Measurements from ENCODE around the gene CSNK1G1. TPM values are rescaled to one million over a fixed set of nuclear protein-coding genes. Genes with fewer than 3 reads are reported as not detected.

Gene CSNK1G1
- polyA plus RNA-seq, 1 of the 3 experiments (the other 2 are of a cell fraction), result 10.2 TPM

DNA sequence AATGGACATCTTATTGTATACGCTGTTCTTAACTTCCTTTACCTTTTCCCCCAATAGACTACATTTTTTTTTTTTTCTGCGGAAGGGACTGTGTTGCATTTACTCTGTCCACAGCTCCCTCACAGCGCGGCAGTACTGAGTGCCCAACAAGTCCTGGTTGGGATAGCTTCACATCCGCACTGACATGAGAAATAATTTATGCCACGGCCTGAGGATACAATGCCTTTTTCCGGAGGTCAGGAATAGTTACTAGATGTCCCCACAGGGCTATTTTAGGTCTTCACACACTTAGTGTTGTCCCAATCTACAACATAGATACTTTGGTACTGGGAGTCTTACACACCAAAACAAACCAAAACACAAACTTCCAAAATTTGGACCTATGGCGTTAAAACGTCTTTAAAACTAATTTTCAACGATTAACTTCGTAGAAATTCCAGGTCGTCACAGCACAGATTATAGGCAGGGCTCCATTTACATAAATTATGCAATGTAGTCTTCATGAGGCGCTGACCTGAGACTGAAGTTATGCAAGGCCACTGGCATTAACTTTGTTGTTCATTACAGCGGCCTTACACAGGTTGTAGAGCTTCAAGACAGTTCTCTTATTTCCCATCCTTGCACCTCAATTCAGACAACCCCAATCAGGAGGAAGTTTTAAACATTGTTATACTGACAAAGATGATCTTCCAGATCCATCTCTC is 192.2 kb downstream of the CSNK1G1 start:
- peaks cover 15 to 30% of the 10 kb centered on the region in 2 experiments for H3K36me3 ChIP-seq (replicated peaks in 1 of 2; ENCODE audit: control insufficient read depth in 1 of 2, insufficient read depth in 2 of 2, low read length in 1 of 2)
- TF ChIP-seq NRF1 (IDR thresholded peaks at IDR 0.05; ENCODE audit: low read depth, low read length) (no peak), NFIC (IDR thresholded peaks at IDR 0.05; ENCODE audit: borderline replicate concordance) (no peak), GABPA (IDR thresholded peaks at IDR 0.05; ENCODE audit: low read depth) (no peak), YY1 (IDR thresholded peaks at IDR 0.05; ENCODE audit: low read depth) (no peak), FOXM1 (IDR thresholded peaks at IDR 0.05; ENCODE audit: low read depth) (no peak)
- TF ChIP-seq, protein P1, sequence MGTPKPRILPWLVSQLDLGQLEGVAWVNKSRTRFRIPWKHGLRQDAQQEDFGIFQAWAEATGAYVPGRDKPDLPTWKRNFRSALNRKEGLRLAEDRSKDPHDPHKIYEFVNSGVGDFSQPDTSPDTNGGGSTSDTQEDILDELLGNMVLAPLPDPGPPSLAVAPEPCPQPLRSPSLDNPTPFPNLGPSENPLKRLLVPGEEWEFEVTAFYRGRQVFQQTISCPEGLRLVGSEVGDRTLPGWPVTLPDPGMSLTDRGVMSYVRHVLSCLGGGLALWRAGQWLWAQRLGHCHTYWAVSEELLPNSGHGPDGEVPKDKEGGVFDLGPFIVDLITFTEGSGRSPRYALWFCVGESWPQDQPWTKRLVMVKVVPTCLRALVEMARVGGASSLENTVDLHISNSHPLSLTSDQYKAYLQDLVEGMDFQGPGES (IDR thresholded peaks at IDR 0.05; ENCODE audit: low read depth, low read length), result no peak
- TF ChIP-seq, protein P2, sequence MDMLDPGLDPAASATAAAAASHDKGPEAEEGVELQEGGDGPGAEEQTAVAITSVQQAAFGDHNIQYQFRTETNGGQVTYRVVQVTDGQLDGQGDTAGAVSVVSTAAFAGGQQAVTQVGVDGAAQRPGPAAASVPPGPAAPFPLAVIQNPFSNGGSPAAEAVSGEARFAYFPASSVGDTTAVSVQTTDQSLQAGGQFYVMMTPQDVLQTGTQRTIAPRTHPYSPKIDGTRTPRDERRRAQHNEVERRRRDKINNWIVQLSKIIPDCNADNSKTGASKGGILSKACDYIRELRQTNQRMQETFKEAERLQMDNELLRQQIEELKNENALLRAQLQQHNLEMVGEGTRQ (IDR thresholded peaks at IDR 0.05; ENCODE audit: borderline replicate concordance, low read depth, low read length), result no peak
- TF ChIP-seq, protein P3, sequence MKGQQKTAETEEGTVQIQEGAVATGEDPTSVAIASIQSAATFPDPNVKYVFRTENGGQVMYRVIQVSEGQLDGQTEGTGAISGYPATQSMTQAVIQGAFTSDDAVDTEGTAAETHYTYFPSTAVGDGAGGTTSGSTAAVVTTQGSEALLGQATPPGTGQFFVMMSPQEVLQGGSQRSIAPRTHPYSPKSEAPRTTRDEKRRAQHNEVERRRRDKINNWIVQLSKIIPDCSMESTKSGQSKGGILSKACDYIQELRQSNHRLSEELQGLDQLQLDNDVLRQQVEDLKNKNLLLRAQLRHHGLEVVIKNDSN (IDR thresholded peaks at IDR 0.05; ENCODE audit: borderline replicate concordance, low read depth), result no peak
- peak overlapping the region; percentile 84 for H2AFZ ChIP-seq (ENCODE audit: low read depth)
- peaks cover 22 to 23% of the 10 kb centered on the region in 2 experiments; a peak in 3 of 4 replicates for H3K4me1 ChIP-seq (ENCODE audit: control insufficient read depth in 1 of 2, insufficient read depth in 2 of 2, low read depth in 1 of 2, low read length in 1 of 2)
- peak overlapping the region; percentile 44; the same call in 1 of the 2 replicates for H3K9ac ChIP-seq
- DNase-seq, result no peak
- peak overlapping the region; percentile 67 for H3K4me2 ChIP-seq
- peaks cover 23% of the 10 kb centered on the region for H4K20me1 ChIP-seq (ENCODE audit: insufficient read depth)
- H3K9me2 ChIP-seq, result no peaks in the 10 kb centered on the region
- H3K9me3 ChIP-seq, result no peaks in the 10 kb centered on the region
- peak overlapping the region; percentile 70 to 81; a peak in 3 of 4 replicates for H3K27ac ChIP-seq (ENCODE audit: low read depth in 2 of 2, low read length in 1 of 2)
- ChIA-PET CTCF (interaction anchor here (0.6 to 4.1 kb wide), 19 partner anchors 11 to 518 kb away, joined by 3 to 42 read pairs (median 4); partner anchors contain the start of genes CSNK1G1, SNX22 and TRIP4), POLR2A (interaction anchor here (1.1 to 2.6 kb wide), 4 partner anchors 11 to 224 kb away, joined by 4 to 24 read pairs (median 14); partner anchors contain the start of genes CIAO2A, SNX22 and TRIP4)
- peaks cover 27% of the 10 kb centered on the region for H3F3A ChIP-seq (replicated peaks; ENCODE audit: insufficient read depth)
- 73% methylated on average over 14 of the region's 14 CpGs for WGBS (ENCODE audit: low lambda C conversion rate)
- H3K4me3 ChIP-seq (ENCODE audit: low read depth in 2 of 2, low read length in 1 of 2), result peak overlapping the region; percentile 71 to 85
- H3K27me3 ChIP-seq (ENCODE audit: insufficient read depth), result no peaks in the 10 kb centered on the region
- peaks cover 34% of the 10 kb centered on the region for H3K79me2 ChIP-seq (ENCODE audit: insufficient read depth)

DNA sequence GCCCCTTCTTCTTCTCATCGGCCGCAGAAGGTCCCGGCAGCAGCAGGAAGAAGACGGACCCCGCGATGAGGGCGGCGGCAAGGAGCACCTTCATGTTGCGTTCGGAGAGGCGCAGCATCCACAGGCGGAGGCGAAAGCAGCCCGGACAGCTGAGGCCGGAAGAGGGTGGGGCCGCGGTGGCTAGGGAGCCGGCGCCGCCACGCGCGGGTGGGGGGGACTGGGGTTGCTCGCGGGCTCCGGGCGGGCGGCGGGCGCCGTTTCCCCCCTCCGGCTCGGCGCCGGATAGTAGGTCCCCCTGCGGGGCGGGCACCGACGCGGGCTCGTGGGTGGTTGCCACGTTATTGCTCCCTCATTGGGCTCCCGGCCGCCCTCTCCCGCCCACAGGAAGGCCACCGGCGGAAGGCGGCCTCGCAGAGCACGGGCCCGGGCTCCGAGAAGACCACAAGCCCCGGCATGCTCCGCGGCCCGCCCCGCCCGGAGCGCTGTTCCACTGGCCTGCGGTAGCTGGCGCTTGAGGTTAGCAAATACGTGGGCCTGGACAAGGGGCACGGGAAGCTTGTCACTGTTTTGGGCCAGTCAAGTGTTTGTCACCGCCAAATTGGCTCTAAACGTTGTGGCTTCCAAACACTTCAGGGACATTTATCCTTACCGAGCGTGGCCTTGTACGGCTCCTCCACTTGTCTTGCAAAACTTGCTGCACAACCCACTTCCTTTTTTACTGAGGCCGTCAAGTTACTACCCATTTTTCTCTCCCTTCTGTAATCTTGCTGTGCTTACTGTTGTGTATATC is 192.9 kb downstream of the CSNK1G1 start, which contains the start of gene PPIB:
PPIB (minus strand) TSS at position 154 of the 790 bp plus-strand sequence; CDS start at position 118, 36 bp downstream.
- H3K4me1 ChIP-seq (ENCODE audit: control insufficient read depth in 1 of 2, insufficient read depth in 2 of 2, low read depth in 1 of 2, low read length in 1 of 2), result peaks cover 23 to 25% of the 10 kb centered on the region in 2 experiments; a peak in 3 of 4 replicates
- peaks cover 34% of the 10 kb centered on the region for H3K79me2 ChIP-seq (ENCODE audit: insufficient read depth)
- no peaks in the 10 kb centered on the region for H3K27me3 ChIP-seq (ENCODE audit: insufficient read depth)
- H3F3A ChIP-seq (replicated peaks; ENCODE audit: insufficient read depth), result peaks cover 32% of the 10 kb centered on the region
- peaks cover 31% of the 10 kb centered on the region for H4K20me1 ChIP-seq (ENCODE audit: insufficient read depth)
- WGBS (ENCODE audit: low lambda C conversion rate), result 6% methylated on average over 26 of the region's 69 CpGs
- H3K9ac ChIP-seq, result peak within 1 kb of the TSS; percentile 70
- peak within 1 kb of the TSS; percentile 84 for H2AFZ ChIP-seq (ENCODE audit: low read depth)
- CTCF ChIA-PET, result interaction anchor here (0.5 to 4.1 kb wide), 23 partner anchors 10 to 565 kb away, joined by 3 to 42 read pairs (median 4); partner anchors contain the start of genes CSNK1G1, SNX22 and TRIP4
- H3K9me3 ChIP-seq, result no peaks in the 10 kb centered on the region
- peak within 1 kb of the TSS; percentile 93 for H3K4me2 ChIP-seq
- H3K27ac ChIP-seq (ENCODE audit: low read depth in 2 of 2, low read length in 1 of 2), result peak within 1 kb of the TSS; percentile 79 to 83
- H3K36me3 ChIP-seq (replicated peaks in 1 of 2; ENCODE audit: control insufficient read depth in 1 of 2, insufficient read depth in 2 of 2, low read length in 1 of 2), result peaks cover 22 to 37% of the 10 kb centered on the region in 2 experiments
- peak; percentile 98 for DNase-seq
- POLR2A ChIA-PET, result interaction anchor here (0.6 to 2.6 kb wide), 6 partner anchors 10 to 272 kb away, joined by 4 to 24 read pairs (median 8); partner anchors contain the start of genes CIAO2A, SNX22 and TRIP4
- H3K9me2 ChIP-seq, result no peaks in the 10 kb centered on the region
- peak within 1 kb of the TSS; percentile 71 to 85 for H3K4me3 ChIP-seq (ENCODE audit: low read depth in 2 of 2, low read length in 1 of 2)
- TF ChIP-seq, protein P4, sequence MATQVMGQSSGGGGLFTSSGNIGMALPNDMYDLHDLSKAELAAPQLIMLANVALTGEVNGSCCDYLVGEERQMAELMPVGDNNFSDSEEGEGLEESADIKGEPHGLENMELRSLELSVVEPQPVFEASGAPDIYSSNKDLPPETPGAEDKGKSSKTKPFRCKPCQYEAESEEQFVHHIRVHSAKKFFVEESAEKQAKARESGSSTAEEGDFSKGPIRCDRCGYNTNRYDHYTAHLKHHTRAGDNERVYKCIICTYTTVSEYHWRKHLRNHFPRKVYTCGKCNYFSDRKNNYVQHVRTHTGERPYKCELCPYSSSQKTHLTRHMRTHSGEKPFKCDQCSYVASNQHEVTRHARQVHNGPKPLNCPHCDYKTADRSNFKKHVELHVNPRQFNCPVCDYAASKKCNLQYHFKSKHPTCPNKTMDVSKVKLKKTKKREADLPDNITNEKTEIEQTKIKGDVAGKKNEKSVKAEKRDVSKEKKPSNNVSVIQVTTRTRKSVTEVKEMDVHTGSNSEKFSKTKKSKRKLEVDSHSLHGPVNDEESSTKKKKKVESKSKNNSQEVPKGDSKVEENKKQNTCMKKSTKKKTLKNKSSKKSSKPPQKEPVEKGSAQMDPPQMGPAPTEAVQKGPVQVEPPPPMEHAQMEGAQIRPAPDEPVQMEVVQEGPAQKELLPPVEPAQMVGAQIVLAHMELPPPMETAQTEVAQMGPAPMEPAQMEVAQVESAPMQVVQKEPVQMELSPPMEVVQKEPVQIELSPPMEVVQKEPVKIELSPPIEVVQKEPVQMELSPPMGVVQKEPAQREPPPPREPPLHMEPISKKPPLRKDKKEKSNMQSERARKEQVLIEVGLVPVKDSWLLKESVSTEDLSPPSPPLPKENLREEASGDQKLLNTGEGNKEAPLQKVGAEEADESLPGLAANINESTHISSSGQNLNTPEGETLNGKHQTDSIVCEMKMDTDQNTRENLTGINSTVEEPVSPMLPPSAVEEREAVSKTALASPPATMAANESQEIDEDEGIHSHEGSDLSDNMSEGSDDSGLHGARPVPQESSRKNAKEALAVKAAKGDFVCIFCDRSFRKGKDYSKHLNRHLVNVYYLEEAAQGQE (IDR thresholded peaks at IDR 0.05; ENCODE audit: low read depth, low read length), result 0 out of 2 replicates have a peak, but pooled peaks have one; percentile 41
- TF ChIP-seq TCF12 (IDR thresholded peaks at IDR 0.05), result no peak
- TF ChIP-seq, protein P5, sequence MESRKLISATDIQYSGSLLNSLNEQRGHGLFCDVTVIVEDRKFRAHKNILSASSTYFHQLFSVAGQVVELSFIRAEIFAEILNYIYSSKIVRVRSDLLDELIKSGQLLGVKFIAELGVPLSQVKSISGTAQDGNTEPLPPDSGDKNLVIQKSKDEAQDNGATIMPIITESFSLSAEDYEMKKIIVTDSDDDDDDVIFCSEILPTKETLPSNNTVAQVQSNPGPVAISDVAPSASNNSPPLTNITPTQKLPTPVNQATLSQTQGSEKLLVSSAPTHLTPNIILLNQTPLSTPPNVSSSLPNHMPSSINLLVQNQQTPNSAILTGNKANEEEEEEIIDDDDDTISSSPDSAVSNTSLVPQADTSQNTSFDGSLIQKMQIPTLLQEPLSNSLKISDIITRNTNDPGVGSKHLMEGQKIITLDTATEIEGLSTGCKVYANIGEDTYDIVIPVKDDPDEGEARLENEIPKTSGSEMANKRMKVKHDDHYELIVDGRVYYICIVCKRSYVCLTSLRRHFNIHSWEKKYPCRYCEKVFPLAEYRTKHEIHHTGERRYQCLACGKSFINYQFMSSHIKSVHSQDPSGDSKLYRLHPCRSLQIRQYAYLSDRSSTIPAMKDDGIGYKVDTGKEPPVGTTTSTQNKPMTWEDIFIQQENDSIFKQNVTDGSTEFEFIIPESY (IDR thresholded peaks at IDR 0.05; ENCODE audit: borderline replicate concordance, low read depth), result 0 out of 2 replicates have a peak, but pooled peaks have one; percentile 10

Measured in SK-N-SH (cell line).